Endothelial cell of umbilical vein (primary cell): Measurements from ENCODE around the gene ZNF778. TPM values are rescaled to one million over a fixed set of nuclear protein-coding genes. Genes with fewer than 3 reads are reported as not detected.

Experiments
- BruUV-seq: library from RNA; stranded (reverse); fragments of 400-500 nt; replicated peaks from 2 replicates; lab custom pipeline; 2021; lab: Mats Ljungman, UMichigan
- CTCF ChIA-PET: fragments of 300-600, 350-600 bp; sonication (Branson Sonifier 250); formaldehyde crosslinking; loops from one replicate; lab custom pipeline; 2021; ENCODE audit warnings: antibody characterized with exemption, inconsistent platforms; lab: Charles Lee
- POLR2A ChIA-PET: fragments of 300-600, 350-600 bp; sonication (Branson Sonifier 250); formaldehyde crosslinking; loops from one replicate; lab custom pipeline; 2021; ENCODE audit warnings: antibody characterized with exemption, inconsistent platforms; lab: Charles Lee
- DNase-seq: peaks from one replicate; pipeline ENCODE4 v3.0.0-alpha.2; 2011; ENCODE audit warnings: low read depth, low spot score
- FAIRE-seq: peaks from 2 replicates; lab custom pipeline; 2011; peaks lifted over from hg19 to GRCh38; lab: Jason Lieb, UNC
- H2AFZ ChIP-seq: 2 replicates; pipeline ENCODE4 v1.6.0; 2012; ENCODE audit warnings: low read depth, low read length, control low read depth, inconsistent platforms
- H3K27ac ChIP-seq: 2 replicates; pipeline ENCODE4 v1.5.1; 2011; ENCODE audit warnings: low read depth, mild to moderate bottlenecking, control low read depth, low read length, moderate library complexity; ENCODE audit not compliant: insufficient read depth
- H3K27me3 ChIP-seq, 2 experiments: 2 replicates each; pipeline versions ENCODE4 v1.6.0 to v1.6.1; 2011; ENCODE audit warnings: low read length in 2 of 2, mixed read lengths in 1 of 2; ENCODE audit not compliant: control insufficient read depth in 2 of 2, insufficient read depth in 2 of 2
- H3K36me3 ChIP-seq, 2 experiments: 2 replicates in 1 of 2; 3 replicates in 1 of 2; pipeline ENCODE4 v1.5.1; 2011; ENCODE audit warnings: low read length in 2 of 2, mild to moderate bottlenecking in 1 of 2, moderate library complexity in 1 of 2; ENCODE audit not compliant: control insufficient read depth in 2 of 2, insufficient read depth in 2 of 2; ENCODE audit errors: extremely low read depth in 1 of 2
- H3K4me1 ChIP-seq: 3 replicates; pipeline ENCODE4 v1.5.1; 2011; ENCODE audit warnings: mild to moderate bottlenecking, low read length; ENCODE audit not compliant: control insufficient read depth, insufficient read depth; ENCODE audit errors: extremely low read depth
- H3K4me2 ChIP-seq: 2 replicates; pipeline ENCODE4 v1.6.1; 2011; ENCODE audit warnings: low read length, control low read depth, mixed read lengths; ENCODE audit not compliant: insufficient read depth
- H3K4me3 ChIP-seq, 3 experiments: fragments of 200-600 bp in 1 of 3; sonication (generic), shearing (Covaris generic) in 1 of 3; replicated peaks in 1 of 3; 2 replicates each; pipeline ENCODE4 v1.5.1; 2011 to 2016; ENCODE audit warnings: control low read depth in 3 of 3, low read length in 3 of 3, mild to moderate bottlenecking in 2 of 3, inconsistent platforms in 1 of 3, low read depth in 1 of 3, moderate library complexity in 1 of 3; ENCODE audit not compliant: insufficient read depth in 1 of 3
- H3K79me2 ChIP-seq: 2 replicates; pipeline ENCODE4 v1.6.0; 2012; ENCODE audit warnings: low read length, inconsistent platforms; ENCODE audit not compliant: control insufficient read depth, insufficient read depth
- H3K9ac ChIP-seq: replicated peaks from 2 replicates; pipeline ENCODE3; 2011; ENCODE audit warnings: low read length, control low read depth; ENCODE audit not compliant: insufficient read depth; ENCODE audit errors: extremely low read depth
- H3K9me1 ChIP-seq: replicated peaks from 3 replicates; pipeline ENCODE4 v1.6.0; 2011; ENCODE audit warnings: mild to moderate bottlenecking, low read length; ENCODE audit not compliant: control insufficient read depth, insufficient read depth; ENCODE audit errors: extremely low read depth
- H3K9me3 ChIP-seq: replicated peaks from 2 replicates; pipeline ENCODE4 v1.5.1; 2012; ENCODE audit warnings: low read length, inconsistent platforms; ENCODE audit not compliant: control insufficient read depth, insufficient read depth
- H4K20me1 ChIP-seq: replicated peaks from 2 replicates; pipeline ENCODE3; 2011; ENCODE audit warnings: mild to moderate bottlenecking, low read length; ENCODE audit not compliant: control insufficient read depth, insufficient read depth; ENCODE audit errors: extremely low read depth
- EZH2 ChIP-seq: IDR thresholded peaks from 2 replicates; pipeline ENCODE4 v1.6.1; 2012; ENCODE audit warnings: borderline replicate concordance, low read depth, mild to moderate bottlenecking, moderate library complexity, low read length, inconsistent platforms; ENCODE audit not compliant: severe bottlenecking
- FOS ChIP-seq: IDR thresholded peaks from 2 replicates; pipeline ENCODE4 v1.6.1; 2011; ENCODE audit warnings: mild to moderate bottlenecking, low read length, moderate library complexity, borderline replicate concordance; ENCODE audit not compliant: insufficient read depth
- GATA2 ChIP-seq: IDR thresholded peaks from 2 replicates; pipeline ENCODE4 v1.7.0; 2011; ENCODE audit warnings: low read depth, mild to moderate bottlenecking, moderate library complexity, mixed read lengths, low read length; ENCODE audit not compliant: insufficient read length, insufficient read depth
- JUN ChIP-seq: IDR thresholded peaks from 2 replicates; pipeline ENCODE4 v1.6.1; 2011; ENCODE audit warnings: borderline replicate concordance, low read depth; ENCODE audit not compliant: insufficient read length, insufficient read depth
- MAX ChIP-seq: IDR thresholded peaks from 2 replicates; pipeline ENCODE4 v1.6.1; 2011; ENCODE audit not compliant: insufficient read depth, insufficient read length
- MYC ChIP-seq: IDR thresholded peaks from one replicate; pipeline ENCODE4 v1.6.1; 2011; ENCODE audit warnings: mild to moderate bottlenecking, low read depth, low read length
- POLR2A ChIP-seq: IDR thresholded peaks from 2 replicates; pipeline ENCODE4 v1.6.1; 2012; ENCODE audit warnings: low read depth, mild to moderate bottlenecking, control low read depth, low read length
- POLR2AphosphoS5 ChIP-seq: IDR thresholded peaks from 2 replicates; pipeline ENCODE4 v1.6.1; 2012; ENCODE audit warnings: low read depth, mild to moderate bottlenecking, control low read depth, low read length, moderate library complexity; ENCODE audit not compliant: insufficient read depth
- dilution Hi-C: fragments of 300-500 bp; cut with MboI; formaldehyde crosslinking; loops from one replicate; pipeline ENCODE4 v1.15.0; 2019; ENCODE audit warnings: low sequenced_read_pairs; ENCODE audit not compliant: extremely low pct_ligation_motif_present
- intact Hi-C: fragments of 100-400 bp; cut with micrococcal nuclease; formaldehyde crosslinking; loops from one replicate; pipeline ENCODE4 v1.10.0; 2022
- polyA plus RNA-seq, 4 experiments: library from polyadenylated mRNA; depleted of rRNA in 3 of 4; stranded (reverse) in 3 of 4; unstranded in 1 of 4; fragments of >200 nt; gene quantifications; 2 replicates each; pipeline versions ENCODE4 v1.2.1 to v1.2.3, GENCODE V29; 2011 to 2012; ENCODE audit warnings: missing spikeins in 1 of 4
- total RNA-seq: library from RNA; stranded (reverse); gene quantifications from 2 replicates; pipeline ENCODE4 v1.2.3, GENCODE V29; 2021
- TF ChIP-seq, protein P1 (sequence below), 2 donors: IDR thresholded peaks; 1 replicate in 1 of 2; 2 replicates in 1 of 2; pipeline ENCODE4 v1.5.1; 2011; ENCODE audit warnings: low read length in 2 of 2, mild to moderate bottlenecking in 2 of 2, moderate library complexity in 2 of 2, control low read depth in 1 of 2, inconsistent platforms in 1 of 2, low read depth in 1 of 2; ENCODE audit not compliant: insufficient read depth in 1 of 2; ENCODE audit errors: extremely low read depth in 1 of 2

Gene ZNF778
- total and polyA plus RNA-seq, 2 donors (not counting 3 experiments of a cell fraction or from before 2014, with no cell fraction given): 3.8 to 10.9 TPM

- no peak overlapping the region for H3K27ac ChIP-seq
- H3K9ac ChIP-seq: no peak overlapping the region
- H3K9me3 ChIP-seq: no peaks in the 10 kb centered on the region
- CTCF ChIA-PET: no interaction called here
- POLR2A ChIA-PET: no interaction called here
- H3K27me3 ChIP-seq: no peaks in the 10 kb centered on the region
- TF ChIP-seq EZH2 (no peak), JUN (no peak), MYC (no peak), MAX (no peak), POLR2A (no peak), FOS (no peak), GATA2 (no peak), POLR2AphosphoS5 (no peak)
- TF ChIP-seq, protein P1, sequence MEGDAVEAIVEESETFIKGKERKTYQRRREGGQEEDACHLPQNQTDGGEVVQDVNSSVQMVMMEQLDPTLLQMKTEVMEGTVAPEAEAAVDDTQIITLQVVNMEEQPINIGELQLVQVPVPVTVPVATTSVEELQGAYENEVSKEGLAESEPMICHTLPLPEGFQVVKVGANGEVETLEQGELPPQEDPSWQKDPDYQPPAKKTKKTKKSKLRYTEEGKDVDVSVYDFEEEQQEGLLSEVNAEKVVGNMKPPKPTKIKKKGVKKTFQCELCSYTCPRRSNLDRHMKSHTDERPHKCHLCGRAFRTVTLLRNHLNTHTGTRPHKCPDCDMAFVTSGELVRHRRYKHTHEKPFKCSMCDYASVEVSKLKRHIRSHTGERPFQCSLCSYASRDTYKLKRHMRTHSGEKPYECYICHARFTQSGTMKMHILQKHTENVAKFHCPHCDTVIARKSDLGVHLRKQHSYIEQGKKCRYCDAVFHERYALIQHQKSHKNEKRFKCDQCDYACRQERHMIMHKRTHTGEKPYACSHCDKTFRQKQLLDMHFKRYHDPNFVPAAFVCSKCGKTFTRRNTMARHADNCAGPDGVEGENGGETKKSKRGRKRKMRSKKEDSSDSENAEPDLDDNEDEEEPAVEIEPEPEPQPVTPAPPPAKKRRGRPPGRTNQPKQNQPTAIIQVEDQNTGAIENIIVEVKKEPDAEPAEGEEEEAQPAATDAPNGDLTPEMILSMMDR (IDR thresholded peaks at IDR 0.05; ENCODE audit: extremely low read depth in 1 of 2, insufficient read depth in 1 of 2, low read depth in 1 of 2, low read length in 2 of 2): no peak
- H3K36me3 ChIP-seq: no peaks in the 10 kb centered on the region
- H3K9me1 ChIP-seq: no peaks in the 10 kb centered on the region
- DNase-seq: no peak
- no peak overlapping the region for H2AFZ ChIP-seq
- H3K79me2 ChIP-seq: no peaks in the 10 kb centered on the region
- H3K4me1 ChIP-seq: peaks cover 5% of the 10 kb centered on the region
- dilution Hi-C loops: no loop called here
- no peak overlapping the region for H3K4me3 ChIP-seq
- FAIRE-seq: no peak
- BruUV-seq: no TSS peak
- intact Hi-C loops: no loop called here
- no peak overlapping the region for H3K4me2 ChIP-seq
- H4K20me1 ChIP-seq: no peaks in the 10 kb centered on the region
These were observed 27.3 kb downstream of the ZNF778 start for GRCh38 chr16:89244754-89245153.
